Heart left ventricle (tissue), 13 donors: Measurements from ENCODE around the gene SST.

ENCODE experiments used
- POLR2A ChIP-seq, 2 donors: fragments of 450-650 bp; IDR thresholded peaks; one replicate each; pipeline ENCODE4 v1.6.1; 2017; ENCODE audit warnings: antibody characterized with exemption in 2 of 2, mild to moderate bottlenecking in 2 of 2, moderate library complexity in 2 of 2
- TF ChIP-seq, protein P1 (sequence below), 12 donors: fragments of 200-600 bp; sonication (generic) in 4 of 12; IDR thresholded peaks; one replicate each; pipeline versions ENCODE4 v1.5.0 to v1.8.0; 2018 to 2022; ENCODE audit warnings: antibody characterized with exemption in 12 of 12, mild to moderate bottlenecking in 5 of 12
- donor health status: ischemic (EF 13 %, LVEDD 7.1; RV severe dilation, severe dysfunction).
- donor health status: DM: no; HTN: yes; CAD: no.
- donor health status: DM: no; HTN: no; CAD: no.
- donor health status: ischemic (EF 25% LVEDD 6.9; RV normal size, moderate dysfunction).
- donor health status: ischemic (EF 25% LVEDD 5.7; RV mildly dilated, moderate dysfunction).
- donor health status: ischemic (EF 35%, LVEDD 5.7; RV mildly dilated, moderate dysfunction).
- donor health status: nonischemic (EF 11% LVEDD 7.7; RV severe dilation, severe dysfunction).
- donor health status: DM: yes; HTN: yes; CAD: no.
- donor health status: PGD.
- donor health status: ischemic (EF 29% LVEDD 5.4; RV normal size, mild dysfunction).
- donor health status: nonischemic (EF 23%, LVEDD 6.1; RV moderate dilation, normal function).

GRCh38 chr3:187700249-187700648 is 30.1 kb upstream of the SST start:
- TF ChIP-seq, protein P1, sequence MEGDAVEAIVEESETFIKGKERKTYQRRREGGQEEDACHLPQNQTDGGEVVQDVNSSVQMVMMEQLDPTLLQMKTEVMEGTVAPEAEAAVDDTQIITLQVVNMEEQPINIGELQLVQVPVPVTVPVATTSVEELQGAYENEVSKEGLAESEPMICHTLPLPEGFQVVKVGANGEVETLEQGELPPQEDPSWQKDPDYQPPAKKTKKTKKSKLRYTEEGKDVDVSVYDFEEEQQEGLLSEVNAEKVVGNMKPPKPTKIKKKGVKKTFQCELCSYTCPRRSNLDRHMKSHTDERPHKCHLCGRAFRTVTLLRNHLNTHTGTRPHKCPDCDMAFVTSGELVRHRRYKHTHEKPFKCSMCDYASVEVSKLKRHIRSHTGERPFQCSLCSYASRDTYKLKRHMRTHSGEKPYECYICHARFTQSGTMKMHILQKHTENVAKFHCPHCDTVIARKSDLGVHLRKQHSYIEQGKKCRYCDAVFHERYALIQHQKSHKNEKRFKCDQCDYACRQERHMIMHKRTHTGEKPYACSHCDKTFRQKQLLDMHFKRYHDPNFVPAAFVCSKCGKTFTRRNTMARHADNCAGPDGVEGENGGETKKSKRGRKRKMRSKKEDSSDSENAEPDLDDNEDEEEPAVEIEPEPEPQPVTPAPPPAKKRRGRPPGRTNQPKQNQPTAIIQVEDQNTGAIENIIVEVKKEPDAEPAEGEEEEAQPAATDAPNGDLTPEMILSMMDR (IDR thresholded peaks at IDR 0.05): no peak
- no peak for TF ChIP-seq POLR2A (IDR thresholded peaks at IDR 0.05)
